ENCODE results near the gene CHRNA4.
A peak's percentile ranks its signal among the peaks of the same experiment; 100 is the strongest.

Gene CHRNA4

GRCh38 chr20:63330084-63330760 is 30.9 kb downstream of the CHRNA4 start:
- no peaks in the 10 kb centered on the region for H3K36me3 Mint-ChIP-seq
- no peak for DNase-seq (ENCODE audit: low spot score in 2 of 2)
- H3K27ac Mint-ChIP-seq, result no peak overlapping the region
- no peak for ATAC-seq
- no peak overlapping the region for H3K4me3 Mint-ChIP-seq
- H3K4me1 Mint-ChIP-seq, result no peaks in the 10 kb centered on the region
- peaks cover 7% of the 10 kb centered on the region for H3K9me3 Mint-ChIP-seq

GRCh38 chr20:63329331-63330083 is 31.6 kb downstream of the CHRNA4 start:
- no peak for DNase-seq (ENCODE audit: low spot score in 2 of 2)
- Mint-ChIP-seq H3K27ac (no peak overlapping the region), H3K36me3 (no peaks in the 10 kb centered on the region), H3K4me1 (no peaks in the 10 kb centered on the region), H3K9me3 (peaks cover 7% of the 10 kb centered on the region), H3K4me3 (no peak overlapping the region)
- ATAC-seq, result peak; percentile 2

GRCh38 chr20:63328718-63329275 is 32.4 kb downstream of the CHRNA4 start:
- ATAC-seq, result no peak
- Mint-ChIP-seq H3K27ac (no peak overlapping the region), H3K4me3 (no peak overlapping the region), H3K4me1 (no peaks in the 10 kb centered on the region), H3K9me3 (peaks cover 7% of the 10 kb centered on the region), H3K36me3 (no peaks in the 10 kb centered on the region)
- DNase-seq (ENCODE audit: low spot score in 2 of 2), result no peak

- Mint-ChIP-seq H3K27ac (peak overlapping the region; percentile 32), H3K36me3 (no peaks in the 10 kb centered on the region), H3K4me1 (no peaks in the 10 kb centered on the region), H3K9me3 (peaks cover 7% of the 10 kb centered on the region), H3K4me3 (no peak overlapping the region)
- DNase-seq (ENCODE audit: low spot score in 2 of 2) (no peak), ATAC-seq (peak; percentile 9)
These were observed 33.0 kb downstream of the CHRNA4 start for GRCh38 chr20:63328026-63328700.

- H3K4me1 Mint-ChIP-seq, result no peaks in the 10 kb centered on the region
- DNase-seq (ENCODE audit: low spot score in 2 of 2) (no peak), ATAC-seq (no peak)
- peaks cover 7% of the 10 kb centered on the region for H3K9me3 Mint-ChIP-seq
- H3K27ac Mint-ChIP-seq, result peak overlapping the region; percentile 84
- no peaks in the 10 kb centered on the region for H3K36me3 Mint-ChIP-seq
- no peak overlapping the region for H3K4me3 Mint-ChIP-seq
These were observed 33.9 kb downstream of the CHRNA4 start for GRCh38 chr20:63327231-63327745.

GRCh38 chr20:63326314-63327230 is 34.6 kb downstream of the CHRNA4 start:
- Mint-ChIP-seq H3K4me3 (no peak overlapping the region), H3K4me1 (no peaks in the 10 kb centered on the region), H3K36me3 (no peaks in the 10 kb centered on the region), H3K27ac (peak overlapping the region; percentile 84), H3K9me3 (peaks cover 2% of the 10 kb centered on the region)
- ATAC-seq (no peak), DNase-seq (ENCODE audit: low spot score in 2 of 2) (no peak)

- ATAC-seq (no peak), DNase-seq (ENCODE audit: low spot score in 2 of 2) (no peak)
- Mint-ChIP-seq H3K36me3 (no peaks in the 10 kb centered on the region), H3K4me1 (no peaks in the 10 kb centered on the region), H3K9me3 (no peaks in the 10 kb centered on the region), H3K27ac (peak overlapping the region; percentile 84), H3K4me3 (no peak overlapping the region)
These were observed 35.4 kb downstream of the CHRNA4 start for GRCh38 chr20:63325554-63326313.

GRCh38 chr20:63325021-63325471 is 36.1 kb downstream of the CHRNA4 start:
- H3K27ac Mint-ChIP-seq, result no peak overlapping the region
- ATAC-seq (no peak), DNase-seq (ENCODE audit: low spot score in 2 of 2) (no peak)
- no peaks in the 10 kb centered on the region for H3K9me3 Mint-ChIP-seq
- H3K4me3 Mint-ChIP-seq, result no peak overlapping the region
- no peaks in the 10 kb centered on the region for H3K36me3 Mint-ChIP-seq
- H3K4me1 Mint-ChIP-seq, result no peaks in the 10 kb centered on the region

- Mint-ChIP-seq H3K9me3 (no peaks in the 10 kb centered on the region), H3K4me1 (no peaks in the 10 kb centered on the region), H3K4me3 (no peak overlapping the region), H3K27ac (no peak overlapping the region), H3K36me3 (no peaks in the 10 kb centered on the region)
- no peak for DNase-seq (ENCODE audit: low spot score in 2 of 2)
- ATAC-seq, result no peak
These were observed 37.7 kb downstream of the CHRNA4 start for GRCh38 chr20:63323357-63323981.

GRCh38 chr20:63322933-63323273 is 38.2 kb downstream of the CHRNA4 start:
- ATAC-seq (no peak), DNase-seq (ENCODE audit: low spot score in 2 of 2) (no peak)
- no peak overlapping the region for H3K4me3 Mint-ChIP-seq
- H3K4me1 Mint-ChIP-seq, result no peaks in the 10 kb centered on the region
- no peaks in the 10 kb centered on the region for H3K36me3 Mint-ChIP-seq
- no peaks in the 10 kb centered on the region for H3K9me3 Mint-ChIP-seq
- no peak overlapping the region for H3K27ac Mint-ChIP-seq

GRCh38 chr20:63322146-63322932 is 38.8 kb downstream of the CHRNA4 start:
- no peak for DNase-seq (ENCODE audit: low spot score in 2 of 2)
- no peak overlapping the region for H3K4me3 Mint-ChIP-seq
- H3K9me3 Mint-ChIP-seq, result no peaks in the 10 kb centered on the region
- ATAC-seq, result no peak
- H3K4me1 Mint-ChIP-seq, result no peaks in the 10 kb centered on the region
- H3K27ac Mint-ChIP-seq, result no peak overlapping the region
- no peaks in the 10 kb centered on the region for H3K36me3 Mint-ChIP-seq

- DNase-seq (ENCODE audit: low spot score in 2 of 2), result no peak
- Mint-ChIP-seq H3K27ac (no peak overlapping the region), H3K4me1 (no peaks in the 10 kb centered on the region), H3K36me3 (no peaks in the 10 kb centered on the region), H3K4me3 (no peak overlapping the region), H3K9me3 (no peaks in the 10 kb centered on the region)
- no peak for ATAC-seq
These were observed 39.9 kb downstream of the CHRNA4 start for GRCh38 chr20:63321148-63321831.

Data from stimulated activated effector memory CD8-positive, alpha-beta T cell treated with anti-CD3 and anti-CD28 coated beads, Interleukin-12 subunit alpha, Interleukin-12 subunit beta, amount 100 ng/mL, for 72 hours (primary cell).